Inferior parietal cortex (tissue), 1 donor: ENCODE data around the gene CD70.
"Not testable (repeated sequence)": the region's sequence is repeated elsewhere in the genome, so short reads cannot be mapped to it uniquely, and the experiment has no call there.

Experiments used
- DNase-seq: peaks from one replicate; pipeline ENCODE4 v3.0.0-alpha.2; 2016; ENCODE audit errors: extremely low spot score

The CD70 gene

GRCh38 chr19:6597471-6598253 lies 6.7 kb upstream of the CD70 start:
- not testable (repeated sequence) for DNase-seq

- no peak for DNase-seq
Observed at GRCh38 chr19:6596621-6597020, 5.7 kb upstream of the CD70 start.

- DNase-seq, result no peak
Observed at GRCh38 chr19:6593651-6594416, 2.9 kb upstream of the CD70 start.

GRCh38 chr19:6590258-6590826 lies 608 bp downstream of the CD70 start:
- no peak for DNase-seq

GRCh38 chr19:6589711-6590257 lies 1.2 kb downstream of the CD70 start:
- no peak for DNase-seq

- DNase-seq, result no peak
Observed at GRCh38 chr19:6588508-6589345, 2.2 kb downstream of the CD70 start.

GRCh38 chr19:6587998-6588507 lies 2.9 kb downstream of the CD70 start:
- no peak for DNase-seq

- no peak for DNase-seq
Observed at GRCh38 chr19:6587093-6587820, 3.7 kb downstream of the CD70 start.

GRCh38 chr19:6586726-6587092 lies 4.2 kb downstream of the CD70 start:
- no peak for DNase-seq

GRCh38 chr19:6586056-6586455 lies 4.9 kb downstream of the CD70 start:
- no peak for DNase-seq

- not testable (repeated sequence) for DNase-seq
Observed at GRCh38 chr19:6582515-6583484, 8.2 kb downstream of the CD70 start.

GRCh38 chr19:6580313-6580712 lies 10.6 kb downstream of the CD70 start:
- DNase-seq, result no peak

GRCh38 chr19:6579450-6580178 lies 11.3 kb downstream of the CD70 start:
- DNase-seq, result no peak

- no peak for DNase-seq
Observed at GRCh38 chr19:6577476-6578125, 13.3 kb downstream of the CD70 start.

- no peak for DNase-seq
Observed at GRCh38 chr19:6576869-6577475, 14.0 kb downstream of the CD70 start.

GRCh38 chr19:6573350-6573749 lies 17.6 kb downstream of the CD70 start:
- no peak for DNase-seq

- no peak for DNase-seq
Observed at GRCh38 chr19:6572217-6572616, 18.7 kb downstream of the CD70 start.

- no peak for DNase-seq
Observed at GRCh38 chr19:6571167-6571566, 19.8 kb downstream of the CD70 start.
